Mononuclear cell (primary cell): ENCODE data around the gene CNOT1. TPM values are rescaled to one million over a fixed set of nuclear protein-coding genes. Genes with fewer than 3 reads are reported as not detected.

Experiments used
- H3K27me3 ChIP-seq: 2 replicates; pipeline ENCODE4 v1.6.0; 2011; ENCODE audit warnings: low read length, control low read depth; ENCODE audit not compliant: insufficient read depth
- H3K4me1 ChIP-seq: 2 replicates; pipeline ENCODE4 v1.5.1; 2011; ENCODE audit warnings: mild to moderate bottlenecking, low read length, control low read depth; ENCODE audit not compliant: insufficient read depth
- H3K4me3 ChIP-seq: 2 replicates; pipeline ENCODE4 v1.5.1; 2011; ENCODE audit warnings: mild to moderate bottlenecking, low read length, moderate library complexity
- H3K9me3 ChIP-seq: 2 replicates; pipeline ENCODE4 v1.5.1; 2011; ENCODE audit warnings: low read depth, mild to moderate bottlenecking, control low read depth, low read length
- total RNA-seq: library from RNA; depleted of rRNA; stranded (reverse); fragments of >200 nt; gene quantifications from one replicate; pipeline ENCODE4 v1.2.3, GENCODE V29; 2012

CNOT1 gene
- total RNA-seq, 1 donor = 98.3 TPM

DNA sequence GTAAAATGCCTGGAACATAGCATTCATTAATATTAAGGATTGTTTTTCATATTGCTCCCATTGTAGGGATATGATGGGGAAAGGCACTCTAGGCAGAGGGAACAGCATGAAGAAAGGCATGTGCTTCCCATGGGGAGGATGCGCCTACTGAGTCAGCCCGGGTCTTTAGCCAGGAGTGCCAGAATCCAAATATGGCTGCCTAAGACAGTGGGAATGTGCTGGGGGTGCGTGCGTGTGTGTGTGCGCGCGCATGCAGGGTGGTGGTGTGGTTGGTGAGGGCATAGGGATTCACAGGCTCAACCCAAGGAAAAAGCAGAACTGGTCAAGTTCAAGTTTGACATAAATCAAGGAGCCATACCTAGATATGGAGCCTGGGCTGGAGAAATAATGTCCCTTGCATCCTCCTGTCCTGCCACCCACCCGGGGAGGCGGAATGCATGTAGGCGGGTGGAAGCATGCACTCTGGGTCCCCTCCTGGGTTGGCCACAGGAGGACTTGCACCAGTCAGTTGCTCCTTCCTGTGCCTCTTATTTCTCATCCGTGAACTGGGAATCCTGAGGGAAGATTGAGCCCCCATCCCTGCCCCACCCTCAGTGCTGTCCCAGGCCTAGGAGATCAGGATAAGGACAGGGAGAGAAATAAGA lies 148.3 kb downstream of the CNOT1 start:
- no peaks in the 10 kb centered on the region for H3K9me3 ChIP-seq

GRCh38 chr16:58478427-58478826 lies 151.2 kb downstream of the CNOT1 start:
- Histone ChIP-seq H3K4me1 (no peaks in the 10 kb centered on the region), H3K4me3 (no peak overlapping the region), H3K27me3 (no peaks in the 10 kb centered on the region), H3K9me3 (no peaks in the 10 kb centered on the region)

More for the DNA sequence above, 148.3 kb downstream of the CNOT1 start:
- Histone ChIP-seq H3K4me3 (no peak overlapping the region), H3K4me1 (no peaks in the 10 kb centered on the region), H3K27me3 (no peaks in the 10 kb centered on the region)

- Histone ChIP-seq H3K4me3 (no peak overlapping the region), H3K9me3 (no peaks in the 10 kb centered on the region), H3K27me3 (no peaks in the 10 kb centered on the region), H3K4me1 (no peaks in the 10 kb centered on the region)
Measured at GRCh38 chr16:58476791-58477190, 152.8 kb downstream of the CNOT1 start.

DNA sequence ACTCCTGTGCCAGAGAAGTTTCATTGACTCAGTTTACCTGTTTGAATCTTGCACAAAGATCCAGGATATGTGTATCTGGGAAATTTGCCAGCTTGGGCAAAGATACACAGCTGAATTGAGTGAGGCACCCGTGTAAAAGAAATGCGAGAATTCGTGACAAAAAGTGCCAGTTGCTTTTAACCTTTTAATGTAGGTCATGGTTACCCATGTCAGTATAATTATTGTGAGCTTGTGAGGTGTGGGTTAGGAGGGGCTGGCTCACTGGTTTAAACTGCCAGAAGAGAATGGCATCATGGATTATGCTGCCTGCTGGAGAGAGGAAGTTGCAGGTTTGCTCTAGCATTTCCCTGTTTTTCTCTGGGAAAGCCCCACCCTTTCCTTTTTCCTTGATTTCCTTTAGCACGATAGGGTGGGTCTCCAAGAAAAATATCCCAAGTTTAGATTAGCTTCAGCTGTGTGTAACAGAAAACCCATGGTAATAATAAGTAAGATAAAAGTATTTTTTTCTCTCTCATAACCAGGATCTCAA lies 154.5 kb downstream of the CNOT1 start:
- H3K4me3 ChIP-seq = no peak overlapping the region
- H3K27me3 ChIP-seq = no peaks in the 10 kb centered on the region
- no peaks in the 10 kb centered on the region for H3K4me1 ChIP-seq
- H3K9me3 ChIP-seq = no peaks in the 10 kb centered on the region

DNA sequence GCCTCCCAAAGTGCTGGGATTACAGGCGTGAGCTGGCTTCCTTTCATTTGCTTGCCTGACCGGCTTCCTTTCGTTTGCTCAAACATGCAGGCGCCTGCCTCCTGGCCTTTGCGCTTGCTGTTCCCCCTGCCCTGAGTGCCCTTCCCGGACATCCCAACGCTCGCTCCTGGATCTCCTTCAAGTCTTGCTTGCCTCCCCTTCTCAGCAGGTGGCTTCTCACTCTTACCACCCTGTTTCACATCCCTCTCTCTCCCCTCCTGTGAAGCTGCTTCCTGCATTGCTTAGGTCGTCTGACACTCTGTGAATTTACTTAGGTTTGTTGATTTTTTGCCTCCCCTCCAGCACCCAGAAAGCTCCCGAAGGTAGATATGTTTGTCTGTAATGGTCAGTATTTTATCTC lies 155.3 kb downstream of the CNOT1 start:
- Histone ChIP-seq H3K4me3 (no peak overlapping the region), H3K9me3 (no peaks in the 10 kb centered on the region), H3K27me3 (no peaks in the 10 kb centered on the region), H3K4me1 (no peaks in the 10 kb centered on the region)

GRCh38 chr16:58472827-58473226 lies 156.8 kb downstream of the CNOT1 start:
- Histone ChIP-seq H3K4me1 (no peaks in the 10 kb centered on the region), H3K9me3 (no peaks in the 10 kb centered on the region), H3K4me3 (no peak overlapping the region), H3K27me3 (peaks cover 3% of the 10 kb centered on the region)

- Histone ChIP-seq H3K27me3 (peaks cover 3% of the 10 kb centered on the region), H3K4me3 (no peak overlapping the region)
Measured at GRCh38 chr16:58472266-58472665, 157.4 kb downstream of the CNOT1 start.

DNA sequence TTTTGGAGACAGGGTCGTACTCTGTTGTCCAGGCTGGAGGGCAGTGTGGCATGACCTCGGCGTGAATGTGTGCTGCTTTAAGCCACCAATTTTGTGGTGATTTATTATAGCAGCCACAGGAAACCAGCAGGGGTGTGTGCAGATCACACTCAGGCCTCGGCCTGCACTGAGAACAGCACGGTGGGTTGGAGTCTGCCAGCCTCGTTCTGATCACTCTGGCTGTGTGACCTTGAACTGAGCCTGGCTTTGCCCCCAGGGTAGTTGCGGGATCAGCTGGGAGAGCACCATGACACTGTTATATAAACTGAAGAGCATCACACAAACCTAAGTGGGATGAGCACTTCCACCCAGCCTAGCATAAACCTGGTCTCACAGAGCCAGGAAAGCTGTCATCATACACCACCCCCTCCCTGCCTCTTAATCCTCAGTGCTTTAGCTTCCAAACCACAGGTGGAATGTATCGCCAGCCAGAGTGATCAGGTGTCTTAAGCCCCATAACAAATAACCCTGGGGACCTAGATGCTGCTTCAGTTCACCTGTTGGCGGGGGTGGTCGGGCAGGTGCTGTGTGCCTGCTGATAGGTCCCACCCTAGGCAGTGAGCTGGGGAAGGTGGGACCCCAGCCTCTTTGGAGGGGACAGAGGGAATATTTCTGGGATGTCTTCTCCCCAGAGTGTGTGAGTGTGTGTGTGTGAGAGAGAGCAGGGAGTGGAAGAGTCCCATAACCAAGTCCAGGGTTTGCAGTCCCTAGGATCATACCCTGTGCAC lies 158.2 kb downstream of the CNOT1 start:
- Histone ChIP-seq H3K4me3 (no peak overlapping the region), H3K9me3 (no peaks in the 10 kb centered on the region), H3K27me3 (peaks cover 9% of the 10 kb centered on the region), H3K4me1 (no peaks in the 10 kb centered on the region)

More at GRCh38 chr16:58472266-58472665, 157.4 kb downstream of the CNOT1 start:
- no peaks in the 10 kb centered on the region for H3K4me1 ChIP-seq
- H3K9me3 ChIP-seq = no peaks in the 10 kb centered on the region

Other genes with a start within 250 kb of the CNOT1 start
- 0.73 TPM for gene GINS3, start 237.4 kb downstream of the CNOT1 start, total RNA-seq
- gene NDRG4, start 129.7 kb downstream of the CNOT1 start, total RNA-seq = 0.94 TPM
- 11.8 TPM for gene SETD6, start 114.3 kb downstream of the CNOT1 start, total RNA-seq
- 6.7 TPM for gene SLC38A7, start 54.9 kb upstream of the CNOT1 start, total RNA-seq
- gene GOT2, start 104.5 kb upstream of the CNOT1 start, total RNA-seq = 10.0 TPM